Measurements from ENCODE around the gene UTP15.

The UTP15 gene

GRCh38 chr5:73625372-73625943, 59.9 kb downstream of the UTP15 start:
- peak overlapping the region; percentile 36 for H3K4me3 ChIP-seq (ENCODE audit: low read length)
- no peak for TF ChIP-seq CTCF (IDR thresholded peaks at IDR 0.05; ENCODE audit: insufficient read depth, low read depth, low read length, missing control alignments)
- DNase-seq (ENCODE audit: low read depth) = no peak

GRCh38 chr5:73625944-73626811, 60.6 kb downstream of the UTP15 start, which contains the start of gene ARHGEF28:
Gene ARHGEF28, plus strand, starts transcription at chr5:73626196. Its CDS starts 58,656 bp downstream, at chr5:73684852.
- H3K4me3 ChIP-seq (ENCODE audit: low read length) = peak within 1 kb of the TSS; percentile 80
- TF ChIP-seq CTCF (IDR thresholded peaks at IDR 0.05; ENCODE audit: insufficient read depth, low read depth, low read length, missing control alignments) = no peak
- peak; percentile 86 for DNase-seq (ENCODE audit: low read depth)

- no peak for DNase-seq (ENCODE audit: low read depth)
- H3K4me3 ChIP-seq (ENCODE audit: low read length) = peak overlapping the region; percentile 80
- TF ChIP-seq CTCF (IDR thresholded peaks at IDR 0.05; ENCODE audit: insufficient read depth, low read depth, low read length, missing control alignments) = no peak
These were observed 61.3 kb downstream of the UTP15 start for GRCh38 chr5:73626814-73627313.

GRCh38 chr5:73629456-73629855, 63.9 kb downstream of the UTP15 start:
- no peak for TF ChIP-seq CTCF (IDR thresholded peaks at IDR 0.05; ENCODE audit: insufficient read depth, low read depth, low read length, missing control alignments)
- H3K4me3 ChIP-seq (ENCODE audit: low read length) = no peak overlapping the region
- DNase-seq (ENCODE audit: low read depth) = no peak

DNA sequence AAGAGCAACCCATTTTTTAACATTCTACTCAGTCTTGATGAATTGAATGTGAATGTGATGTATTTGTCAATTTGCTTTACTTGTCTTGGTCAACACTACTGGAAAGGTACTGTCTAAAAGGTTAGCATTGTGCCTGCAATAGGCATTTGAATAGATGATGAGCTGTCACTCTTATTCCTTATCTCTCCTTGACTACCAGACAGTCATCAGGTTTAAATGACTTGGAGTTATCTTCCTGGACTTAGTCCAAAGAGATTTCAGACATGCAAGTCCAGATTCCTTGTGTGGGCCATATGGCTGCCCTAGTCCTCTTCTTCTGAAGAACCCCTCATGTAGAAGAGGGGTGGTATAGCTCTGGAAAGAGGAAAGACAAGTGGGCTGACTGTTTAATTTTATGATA, 65.2 kb downstream of the UTP15 start:
- H3K4me3 ChIP-seq (ENCODE audit: low read length) = no peak overlapping the region
- DNase-seq (ENCODE audit: low read depth) = no peak
- no peak for TF ChIP-seq CTCF (IDR thresholded peaks at IDR 0.05; ENCODE audit: insufficient read depth, low read depth, low read length, missing control alignments)

DNA sequence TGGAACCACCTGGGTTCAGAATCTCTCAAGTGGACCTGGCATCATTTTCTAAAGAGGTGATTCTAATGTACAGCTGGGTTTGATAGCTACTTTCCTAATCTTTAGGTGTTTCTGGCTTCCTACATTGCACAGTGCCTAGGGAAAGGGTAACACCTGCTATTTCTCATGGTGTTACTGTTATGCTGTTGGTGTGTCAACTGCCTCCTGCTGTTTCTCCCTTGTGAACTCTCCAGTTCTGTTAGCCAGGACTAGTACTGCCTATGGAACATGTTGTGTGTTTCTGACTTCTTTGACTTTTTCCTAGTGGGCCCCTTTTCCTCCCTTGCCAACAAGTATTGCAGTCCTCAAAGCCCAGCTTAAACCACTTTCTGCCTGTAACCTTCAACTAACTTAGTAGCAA, 66.0 kb downstream of the UTP15 start:
- no peak for TF ChIP-seq CTCF (IDR thresholded peaks at IDR 0.05; ENCODE audit: insufficient read depth, low read depth, low read length, missing control alignments)
- no peak overlapping the region for H3K4me3 ChIP-seq (ENCODE audit: low read length)
- DNase-seq (ENCODE audit: low read depth) = no peak

Measured in epithelial cell of esophagus (primary cell).